Stomach (tissue), 19 donors: ENCODE results near the gene CCDC144A. TPM values are rescaled to one million over a fixed set of nuclear protein-coding genes. Genes with fewer than 3 reads are reported as not detected.
"Not testable (repeated sequence)": the region's sequence is repeated elsewhere in the genome, so short reads cannot be mapped to it uniquely, and the experiment has no call there.

ENCODE experiments used
- DNase-seq, 2 donors: peaks; one replicate each; pipeline versions ENCODE4 v3.0.0 to v3.0.0-alpha.2; 2013 to 2019
- H3K27ac ChIP-seq, 5 donors: fragments of 200-600 bp in 4 of 5; sonication (generic) in 4 of 5; one replicate each; pipeline ENCODE4 v1.5.1; 2013 to 2019; ENCODE audit warnings: mild to moderate bottlenecking in 1 of 5, moderate library complexity in 1 of 5
- H3K27me3 ChIP-seq, 3 donors: fragments of 200-600 bp; sonication (generic); one replicate each; pipeline ENCODE4 v1.5.1; 2017 to 2019; ENCODE audit warnings: mixed run types in 1 of 3
- H3K36me3 ChIP-seq, 4 donors: fragments of 200-600 bp; sonication (generic); 1 replicate in 3 of 4; 2 replicates in 1 of 4; pipeline ENCODE4 v1.5.1; 2016 to 2019
- H3K4me1 ChIP-seq, 4 donors: fragments of 200-600 bp; sonication (generic); one replicate each; pipeline ENCODE4 v1.5.1; 2016 to 2019
- H3K4me3 ChIP-seq, 4 donors: fragments of 200-600 bp; sonication (generic) in 3 of 4; one replicate each; pipeline ENCODE4 v1.5.1; 2016 to 2019; ENCODE audit warnings: mild to moderate bottlenecking in 1 of 4
- H3K9me3 ChIP-seq, 4 donors: fragments of 200-600 bp; sonication (generic); one replicate each; pipeline ENCODE4 v1.5.1; 2016 to 2019
- EP300 ChIP-seq: sonication (generic); formaldehyde crosslinking; IDR thresholded peaks from one replicate; pipeline ENCODE4 v1.6.1; 2017; ENCODE audit warnings: antibody characterized with exemption
- POLR2A ChIP-seq, 4 donors: fragments of 450-650 bp; IDR thresholded peaks; one replicate each; pipeline ENCODE4 v1.6.1; 2016; ENCODE audit warnings: antibody characterized with exemption in 4 of 4, control low read depth in 2 of 4, mild to moderate bottlenecking in 1 of 4, moderate library complexity in 1 of 4
- POLR2AphosphoS5 ChIP-seq, 3 donors: sonication (generic); formaldehyde crosslinking; IDR thresholded peaks; one replicate each; pipeline ENCODE4 v1.6.1; 2016; ENCODE audit warnings: antibody characterized with exemption in 3 of 3
- WGBS, 5 donors: extraction: QIAGEN DNeasy Blood & Tissue Kit in 3 of 5; methylation state at CpG; one replicate each; pipeline versions ENCODE4 v1.1.5 to v1.1.7; 2013 to 2018; 5-methylcytosine and 5-hydroxymethylcytosine counted together
- intact Hi-C: fragments of 100-400 bp; cut with DNase I; formaldehyde crosslinking; loops from one replicate; pipeline ENCODE4 v1.15.1; 2023; ENCODE audit warnings: low total_unique reads
- long read RNA-seq, 10 donors: transcript quantifications; one replicate each; lab custom pipeline, GENCODE V29; 2026
- polyA plus RNA-seq, 3 donors: library from polyadenylated mRNA; stranded (reverse); fragments of 200-250 nt; gene quantifications; one replicate each; pipeline ENCODE4 v1.2.3, GENCODE V29; 2013
- total RNA-seq, 5 donors: library from RNA; depleted of rRNA; stranded (reverse); fragments of >200 nt; gene quantifications; one replicate each; pipeline versions ENCODE4 v1.1.0 to v1.2.3, GENCODE V29; 2014 to 2016
- TF ChIP-seq, protein P1 (sequence below), 7 experiments: fragments of 450-650 bp in 4 of 7; fragments of 200-600 bp in 3 of 7; sonication (generic) in 3 of 7; IDR thresholded peaks; one replicate each; pipeline ENCODE4 v1.5.1; 2016 to 2019; ENCODE audit warnings: antibody characterized with exemption in 7 of 7, control low read depth in 2 of 7, mild to moderate bottlenecking in 1 of 7
- donor health status: healthy with polysubstance abuse.
- donor health status: Bipolar disorder and iron deficiency.
- donor health status: healthy.

The CCDC144A gene
- total RNA-seq: 10 to 100 TPM in 2 of 5 donors, 1 to 10 TPM in 3; 1.2 to 70.1 (median 4.0) TPM
- polyA plus RNA-seq: under 1 TPM in 1 of 3 donors, not detected in 2; 0.23 TPM
- long read RNA-seq, donor 1: 0 reads
- long read RNA-seq, donor 2: 0 reads
- long read RNA-seq, donor 3: 0 reads
- long read RNA-seq, donor 4: 0 reads
- long read RNA-seq, donor 5: 0 reads
- long read RNA-seq, donor 6: 0 reads
- long read RNA-seq, donor 7: 0 reads
- long read RNA-seq, donor 8: 0 reads
- long read RNA-seq, donor 9: 0 reads
- long read RNA-seq, donor 10: 0 reads

DNA sequence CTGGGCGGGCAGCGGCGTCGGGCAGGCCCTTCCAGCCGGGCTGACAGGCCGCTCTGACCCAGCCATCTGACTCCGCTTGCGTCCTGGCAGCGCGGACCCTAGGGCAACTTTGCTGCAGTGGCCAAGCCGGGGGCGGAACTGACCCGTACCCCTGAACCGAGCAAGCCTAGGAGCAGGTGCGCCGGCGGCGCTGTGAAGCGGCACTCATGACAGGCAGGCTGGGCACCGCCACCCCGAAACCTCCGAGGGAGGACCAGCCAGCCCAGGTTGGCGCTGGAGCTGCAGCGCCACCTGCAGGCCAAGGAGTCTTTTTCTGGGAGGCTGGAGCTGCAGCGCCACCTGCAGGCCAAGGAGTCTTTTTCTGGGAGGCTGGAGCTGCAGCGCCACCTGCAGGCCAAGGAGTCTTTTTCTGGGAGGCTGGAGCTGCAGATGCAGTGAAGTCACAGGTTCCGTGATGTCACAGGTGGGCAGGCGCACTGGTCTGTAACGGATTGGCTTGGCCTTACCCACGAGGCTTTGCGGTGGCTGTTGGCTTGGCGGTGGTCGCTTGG is at the start of gene CCDC144A:
CCDC144A (plus strand) TSS at position 511 of the 551 bp plus-strand sequence. CDS start 160 bp downstream, outside the sequence.
- peak in 1 of 2 donors; percentile 74 for DNase-seq
- intact Hi-C loops, H3K36me3 ChIP-seq: not testable (repeated sequence)

DNA sequence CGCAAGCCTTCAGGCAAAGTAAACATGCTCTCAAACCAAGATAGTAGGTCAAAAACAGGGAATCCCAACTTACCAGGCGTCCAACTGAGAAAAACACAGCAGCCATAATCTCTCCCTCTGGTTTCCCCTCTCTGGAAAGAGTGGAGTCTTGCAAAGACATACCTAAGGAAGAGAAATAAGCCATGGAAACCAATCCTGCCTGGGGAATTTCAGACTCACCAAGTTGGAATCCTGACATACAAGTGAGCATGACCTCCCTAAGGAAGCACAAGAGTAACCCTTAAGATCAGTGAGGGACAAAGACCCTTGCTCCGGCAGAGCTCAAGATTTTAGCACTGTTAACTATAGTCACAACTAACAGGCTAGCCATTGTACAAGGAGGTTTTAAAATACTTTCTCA is 40.5 kb upstream of the CCDC144A start:
- TF ChIP-seq POLR2AphosphoS5 (IDR thresholded peaks at IDR 0.05): no peak
- no peak for TF ChIP-seq EP300
- TF ChIP-seq, protein P1, sequence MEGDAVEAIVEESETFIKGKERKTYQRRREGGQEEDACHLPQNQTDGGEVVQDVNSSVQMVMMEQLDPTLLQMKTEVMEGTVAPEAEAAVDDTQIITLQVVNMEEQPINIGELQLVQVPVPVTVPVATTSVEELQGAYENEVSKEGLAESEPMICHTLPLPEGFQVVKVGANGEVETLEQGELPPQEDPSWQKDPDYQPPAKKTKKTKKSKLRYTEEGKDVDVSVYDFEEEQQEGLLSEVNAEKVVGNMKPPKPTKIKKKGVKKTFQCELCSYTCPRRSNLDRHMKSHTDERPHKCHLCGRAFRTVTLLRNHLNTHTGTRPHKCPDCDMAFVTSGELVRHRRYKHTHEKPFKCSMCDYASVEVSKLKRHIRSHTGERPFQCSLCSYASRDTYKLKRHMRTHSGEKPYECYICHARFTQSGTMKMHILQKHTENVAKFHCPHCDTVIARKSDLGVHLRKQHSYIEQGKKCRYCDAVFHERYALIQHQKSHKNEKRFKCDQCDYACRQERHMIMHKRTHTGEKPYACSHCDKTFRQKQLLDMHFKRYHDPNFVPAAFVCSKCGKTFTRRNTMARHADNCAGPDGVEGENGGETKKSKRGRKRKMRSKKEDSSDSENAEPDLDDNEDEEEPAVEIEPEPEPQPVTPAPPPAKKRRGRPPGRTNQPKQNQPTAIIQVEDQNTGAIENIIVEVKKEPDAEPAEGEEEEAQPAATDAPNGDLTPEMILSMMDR (IDR thresholded peaks at IDR 0.05): no peak
- 94 to 98% (median 95%) methylated on average over 3 of the region's 3 CpGs for WGBS, 5 donors
- Histone ChIP-seq H3K27ac (no peak overlapping the region), H3K4me1 (peaks cover 7 to 20% (median 10%) of the 10 kb centered on the region in 4 donors), H3K4me3 (no peak overlapping the region), H3K27me3 (no peaks in the 10 kb centered on the region), H3K9me3 (no peaks in the 10 kb centered on the region), H3K36me3 (peaks cover 0 to 19% (median 16%) of the 10 kb centered on the region in 4 donors)
- intact Hi-C loops: no loop called here
- DNase-seq: no peak

More for the DNA sequence above, at the start of gene CCDC144A:
- H3K9me3 ChIP-seq, H3K27me3 ChIP-seq, H3K4me1 ChIP-seq, H3K27ac ChIP-seq: not testable (repeated sequence)
- peak within 1 kb of the TSS in 1 of 4 donors; percentile 24 for H3K4me3 ChIP-seq
- TF ChIP-seq, protein P1 (IDR thresholded peaks at IDR 0.05): peak in 5 of 7 experiments; percentile 16 to 74 (median 33)
- 45 to 74% (median 59%) methylated on average over 8 to 33 of the region's 33 CpGs; no CpG with 5 or more reads in 1 of the 5 donors for WGBS, 5 donors

DNA sequence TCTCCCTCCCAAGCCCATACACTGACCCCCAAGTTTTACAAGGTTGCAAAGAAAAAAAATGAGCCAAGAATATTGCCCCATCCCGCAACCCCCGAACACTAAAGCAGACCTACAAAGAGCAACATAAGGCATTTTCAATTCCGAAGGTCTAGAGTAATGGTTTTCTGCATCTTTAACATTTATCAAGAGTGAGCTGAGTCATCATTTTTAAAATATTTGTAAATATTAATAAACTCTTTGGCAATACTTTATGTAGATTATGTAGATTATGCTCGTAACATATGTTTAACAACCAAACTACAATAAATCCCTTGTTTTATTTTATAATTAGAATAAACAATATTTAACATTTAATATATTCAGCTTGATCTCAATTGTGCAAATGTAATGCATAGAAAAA is 37.8 kb upstream of the CCDC144A start:
- Histone ChIP-seq H3K36me3 (peaks cover 0 to 2% (median 1%) of the 10 kb centered on the region in 4 donors), H3K4me1 (peaks cover 7 to 20% (median 10%) of the 10 kb centered on the region in 4 donors), H3K9me3 (no peaks in the 10 kb centered on the region), H3K4me3 (no peak overlapping the region), H3K27me3 (no peaks in the 10 kb centered on the region), H3K27ac (peak overlapping the region in 2 of 5 donors; percentile 91 to 94)
- TF ChIP-seq EP300 (no peak), POLR2AphosphoS5 (IDR thresholded peaks at IDR 0.05) (no peak), POLR2A (IDR thresholded peaks at IDR 0.05) (no peak)
- TF ChIP-seq, protein P1 (IDR thresholded peaks at IDR 0.05): no peak
- 89 to 93% (median 90%) methylated on average over 4 of the region's 4 CpGs for WGBS, 5 donors
- DNase-seq: no peak
- intact Hi-C loops: no loop called here

DNA sequence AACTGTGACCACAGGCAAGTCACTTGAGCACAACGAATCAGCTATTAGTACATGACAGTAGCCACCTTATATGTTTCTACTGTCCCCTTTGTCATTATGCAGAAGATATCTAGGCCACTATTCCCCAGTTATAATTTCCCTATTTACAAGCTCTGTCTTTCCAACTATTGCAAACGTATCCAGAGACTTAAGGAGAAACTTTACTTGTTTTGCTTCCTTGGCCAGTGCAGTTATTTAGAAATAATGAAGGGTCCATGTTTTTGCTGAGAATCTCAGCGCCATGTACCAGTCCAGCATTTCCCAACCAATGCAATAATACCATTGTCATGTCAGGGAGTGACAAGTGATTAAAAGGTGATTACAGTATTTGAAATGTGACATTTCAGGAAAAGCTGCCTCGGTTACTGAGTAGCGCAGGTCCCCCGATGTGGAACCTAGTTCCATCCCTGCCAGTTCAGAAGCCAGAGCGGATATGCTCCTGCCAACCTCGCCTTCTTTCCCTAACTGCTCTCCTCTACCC is 37.1 kb upstream of the CCDC144A start:
- Histone ChIP-seq H3K4me1 (peaks cover 7 to 20% (median 10%) of the 10 kb centered on the region in 4 donors), H3K27me3 (peaks cover 0 to under 1% (median 0%) of the 10 kb centered on the region in 3 donors), H3K4me3 (peak overlapping the region; percentile 56 to 74 (median 66)), H3K9me3 (no peaks in the 10 kb centered on the region), H3K36me3 (no peaks in the 10 kb centered on the region), H3K27ac (peak overlapping the region; percentile 86 to 94 (median 92))
- DNase-seq: peak in 1 of 2 donors; percentile 6
- TF ChIP-seq, protein P1 (IDR thresholded peaks at IDR 0.05): no peak
- no peak for TF ChIP-seq POLR2A (IDR thresholded peaks at IDR 0.05)
- intact Hi-C loops: no loop called here
- 7 to 14% (median 8%) methylated on average over 7 to 8 of the region's 8 CpGs for WGBS, 5 donors
